Thoracic aorta (tissue), 2 donors: ENCODE measurements around the gene CEP131. TPM values are rescaled to one million over a fixed set of nuclear protein-coding genes. Genes with fewer than 3 reads are reported as not detected.

Experiments used
- ATAC-seq: fragments of 150-250 bp; one replicate; pipeline ENCODE4 v1.8.0; 2017; ENCODE audit warnings: low read depth; ENCODE audit not compliant: insufficient number of reproducible peaks, low FRiP score
- DNase-seq: peaks from one replicate; pipeline ENCODE4 v3.0.0-alpha.2; 2020; ENCODE audit warnings: low spot score
- H3K27ac ChIP-seq, 2 donors: fragments of 200-600 bp; sonication (generic); 1 replicate in 1 of 2; 2 replicates in 1 of 2; pipeline ENCODE4 v1.5.1; 2016; ENCODE audit warnings: mild to moderate bottlenecking in 2 of 2, moderate library complexity in 2 of 2
- H3K27me3 ChIP-seq: fragments of 200-600 bp; sonication (generic); replicated peaks from 2 replicates; pipeline ENCODE4 v1.6.0; 2016; ENCODE audit warnings: mild to moderate bottlenecking; ENCODE audit not compliant: insufficient read depth
- H3K36me3 ChIP-seq: fragments of 200-600 bp; sonication (generic); one replicate; pipeline ENCODE4 v1.5.1; 2016
- H3K4me1 ChIP-seq, 2 donors: fragments of 200-600 bp; sonication (generic); 1 replicate in 1 of 2; 2 replicates in 1 of 2; pipeline versions ENCODE4 v1.5.1 to v1.6.0; 2016; ENCODE audit warnings: low read depth in 2 of 2, mild to moderate bottlenecking in 1 of 2; ENCODE audit not compliant: control insufficient read depth in 1 of 2
- H3K4me3 ChIP-seq: fragments of 200-600 bp; sonication (generic); 2 replicates; pipeline ENCODE4 v1.5.1; 2016; ENCODE audit warnings: mild to moderate bottlenecking
- H3K9me3 ChIP-seq: fragments of 200-600 bp; sonication (generic); 2 replicates; pipeline ENCODE4 v1.5.1; 2016
- total RNA-seq, 2 donors: library from RNA; depleted of rRNA; stranded (reverse); fragments of >200 nt; gene quantifications; one replicate each; pipeline versions ENCODE4 v1.1.0 to v1.2.3, GENCODE V29; 2016
- TF ChIP-seq, protein P1 (sequence below): fragments of 200-600 bp; sonication (generic); IDR thresholded peaks from one replicate; pipeline ENCODE4 v1.5.1; 2019; ENCODE audit warnings: antibody characterized with exemption

The CEP131 gene
- total RNA-seq, 2 donors from 2014 or later = 5.8 to 11.4 TPM

DNA sequence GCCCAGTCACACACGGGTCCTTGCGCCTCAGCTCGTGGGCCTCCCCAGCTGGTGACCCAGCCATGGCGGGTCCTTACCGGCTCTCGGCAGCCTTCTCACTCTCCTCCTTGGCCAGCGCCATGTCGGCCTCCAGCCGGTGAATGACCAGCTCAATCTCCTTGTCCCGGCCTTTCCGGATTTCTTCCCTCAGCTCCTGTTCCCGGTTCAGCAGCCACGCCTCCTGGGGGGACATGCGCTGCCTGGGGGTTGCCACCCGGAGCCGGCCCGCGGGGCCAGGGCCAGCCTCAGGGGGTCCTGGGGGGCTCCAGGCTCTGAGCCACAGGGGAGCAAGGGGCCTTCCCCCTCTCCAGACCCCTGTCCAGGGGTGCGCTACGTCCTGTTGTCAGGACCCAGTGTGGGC, 31.6 kb downstream of the CEP131 start:
- H3K4me3 ChIP-seq = no peak overlapping the region
- no peaks in the 10 kb centered on the region for H3K27me3 ChIP-seq
- H3K27ac ChIP-seq = no peak overlapping the region
- no peak for DNase-seq
- H3K9me3 ChIP-seq = no peaks in the 10 kb centered on the region
- peaks cover 0 to 13% of the 10 kb centered on the region in 2 donors for H3K4me1 ChIP-seq
- peaks cover 2% of the 10 kb centered on the region for H3K36me3 ChIP-seq
- TF ChIP-seq, protein P1, sequence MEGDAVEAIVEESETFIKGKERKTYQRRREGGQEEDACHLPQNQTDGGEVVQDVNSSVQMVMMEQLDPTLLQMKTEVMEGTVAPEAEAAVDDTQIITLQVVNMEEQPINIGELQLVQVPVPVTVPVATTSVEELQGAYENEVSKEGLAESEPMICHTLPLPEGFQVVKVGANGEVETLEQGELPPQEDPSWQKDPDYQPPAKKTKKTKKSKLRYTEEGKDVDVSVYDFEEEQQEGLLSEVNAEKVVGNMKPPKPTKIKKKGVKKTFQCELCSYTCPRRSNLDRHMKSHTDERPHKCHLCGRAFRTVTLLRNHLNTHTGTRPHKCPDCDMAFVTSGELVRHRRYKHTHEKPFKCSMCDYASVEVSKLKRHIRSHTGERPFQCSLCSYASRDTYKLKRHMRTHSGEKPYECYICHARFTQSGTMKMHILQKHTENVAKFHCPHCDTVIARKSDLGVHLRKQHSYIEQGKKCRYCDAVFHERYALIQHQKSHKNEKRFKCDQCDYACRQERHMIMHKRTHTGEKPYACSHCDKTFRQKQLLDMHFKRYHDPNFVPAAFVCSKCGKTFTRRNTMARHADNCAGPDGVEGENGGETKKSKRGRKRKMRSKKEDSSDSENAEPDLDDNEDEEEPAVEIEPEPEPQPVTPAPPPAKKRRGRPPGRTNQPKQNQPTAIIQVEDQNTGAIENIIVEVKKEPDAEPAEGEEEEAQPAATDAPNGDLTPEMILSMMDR = no peak
- ATAC-seq = no peak

DNA sequence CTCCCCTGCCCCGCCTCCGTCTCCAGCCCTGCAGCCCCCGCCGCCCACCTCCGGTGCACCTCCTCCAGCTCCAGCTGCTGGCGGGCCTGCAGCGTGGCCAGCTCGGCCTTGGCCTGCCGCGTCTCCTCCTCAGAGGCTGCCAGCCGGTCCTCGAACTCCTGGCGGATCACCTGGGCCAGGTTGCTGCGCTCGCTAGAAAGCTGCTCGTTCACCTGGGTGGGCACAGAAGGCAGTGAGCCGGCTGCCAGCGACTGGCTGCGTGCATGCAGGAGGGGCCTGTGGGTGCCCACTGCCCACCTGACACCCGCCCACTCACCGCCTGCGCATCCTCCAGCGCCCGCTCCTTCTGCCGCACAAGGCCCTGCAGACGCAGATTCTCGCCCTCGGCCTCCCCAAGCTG, 32.2 kb downstream of the CEP131 start:
- H3K27ac ChIP-seq = no peak overlapping the region
- H3K27me3 ChIP-seq = no peaks in the 10 kb centered on the region
- no peaks in the 10 kb centered on the region for H3K9me3 ChIP-seq
- no peak overlapping the region for H3K4me3 ChIP-seq
- H3K36me3 ChIP-seq = peaks cover 2% of the 10 kb centered on the region
- H3K4me1 ChIP-seq = peaks cover 0 to 8% of the 10 kb centered on the region in 2 donors
- ATAC-seq (no peak), DNase-seq (no peak)
- TF ChIP-seq, protein P1 = no peak

DNA sequence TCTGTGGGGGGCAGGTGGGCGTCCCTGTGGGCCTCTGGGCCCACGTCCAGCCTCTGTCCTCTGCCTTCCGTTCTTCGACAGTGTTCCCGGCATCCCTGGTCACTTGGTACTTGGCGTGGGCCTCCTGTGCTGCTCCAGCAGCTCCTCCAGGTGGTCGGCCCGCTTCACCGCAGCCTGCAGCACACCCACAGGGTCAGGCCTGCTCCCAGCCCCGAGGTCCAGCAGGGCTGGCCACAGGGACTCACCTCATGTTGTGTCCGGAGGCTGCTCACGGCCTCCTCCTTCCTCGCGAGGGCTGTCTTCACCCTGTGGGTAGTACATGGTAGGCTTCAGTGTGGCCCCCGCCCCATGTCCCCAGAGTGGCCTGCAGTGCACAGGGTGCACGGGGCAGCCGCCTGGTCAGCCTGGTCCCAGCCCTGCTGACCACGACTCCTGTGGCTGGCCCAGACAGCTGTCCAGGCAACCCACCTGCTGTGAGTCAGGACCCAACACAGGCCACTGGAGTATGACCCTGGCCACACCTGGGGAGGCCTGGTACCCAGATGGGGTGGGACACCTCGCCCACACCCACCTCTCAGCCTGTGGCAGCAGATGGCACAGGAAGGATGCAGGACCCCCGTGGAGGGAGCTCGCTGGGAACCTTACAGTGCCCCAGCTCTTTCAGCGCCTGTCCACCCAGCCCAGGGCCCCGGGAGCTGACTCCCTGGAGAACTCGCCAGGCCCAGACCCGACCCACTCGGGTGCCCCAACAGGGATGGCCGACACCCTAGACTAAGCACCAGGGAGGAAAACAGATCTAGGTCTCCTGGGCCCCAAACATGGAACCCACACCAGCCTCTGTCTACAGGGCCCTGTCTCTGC, 32.9 kb downstream of the CEP131 start:
- no peak for DNase-seq
- TF ChIP-seq, protein P1 = no peak
- no peaks in the 10 kb centered on the region for H3K9me3 ChIP-seq
- no peaks in the 10 kb centered on the region for H3K27me3 ChIP-seq
- H3K4me3 ChIP-seq = no peak overlapping the region
- H3K27ac ChIP-seq = no peak overlapping the region
- H3K4me1 ChIP-seq = peaks cover 0 to 1% of the 10 kb centered on the region in 2 donors
- H3K36me3 ChIP-seq = peaks cover 2% of the 10 kb centered on the region
- no peak for ATAC-seq

DNA sequence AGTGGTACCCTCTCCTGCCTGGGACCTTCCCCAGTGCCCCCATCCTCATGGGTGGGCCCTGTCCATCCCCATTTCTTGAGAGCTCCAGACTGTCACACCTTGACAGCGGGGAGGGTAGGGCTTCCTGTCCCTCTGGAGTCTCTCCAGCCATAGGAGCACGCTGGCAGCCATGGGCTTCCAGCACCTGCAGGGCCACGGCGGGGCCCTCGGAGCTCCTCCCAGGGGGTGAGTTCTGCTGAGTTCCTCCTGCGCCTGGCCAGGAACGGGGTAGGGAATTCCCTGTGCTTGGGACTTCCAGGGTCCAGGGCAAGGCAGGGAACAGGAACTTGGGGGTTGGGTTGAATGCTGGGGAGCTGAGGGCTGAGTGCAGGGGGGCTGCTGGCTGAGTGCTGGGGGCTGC, 33.7 kb downstream of the CEP131 start:
- ATAC-seq = no peak
- TF ChIP-seq, protein P1 = no peak
- Histone ChIP-seq H3K4me1 (no peaks in the 10 kb centered on the region), H3K9me3 (no peaks in the 10 kb centered on the region), H3K27me3 (no peaks in the 10 kb centered on the region), H3K4me3 (no peak overlapping the region), H3K27ac (no peak overlapping the region), H3K36me3 (peaks cover 2% of the 10 kb centered on the region)
- DNase-seq = no peak

DNA sequence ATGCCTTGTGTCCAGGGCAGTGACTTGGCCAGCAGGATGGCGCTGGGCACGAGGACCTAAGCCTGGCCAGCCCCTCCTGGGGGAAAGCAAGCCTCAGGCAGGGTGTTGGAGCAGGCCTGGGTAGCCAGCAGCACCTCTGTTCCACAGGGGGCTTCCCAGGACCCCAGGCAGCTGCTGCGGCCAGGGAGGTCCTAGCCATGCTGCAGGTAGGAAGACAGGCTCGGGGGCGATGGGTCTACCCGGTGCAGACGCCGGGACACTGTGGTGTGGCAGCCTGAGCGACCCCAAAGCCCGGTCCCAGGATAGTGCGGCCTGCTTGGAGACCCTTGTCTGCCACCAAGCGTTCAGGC, 34.3 kb downstream of the CEP131 start:
- Histone ChIP-seq H3K4me3 (no peak overlapping the region), H3K36me3 (peaks cover 2% of the 10 kb centered on the region), H3K9me3 (no peaks in the 10 kb centered on the region), H3K27ac (no peak overlapping the region), H3K27me3 (no peaks in the 10 kb centered on the region), H3K4me1 (no peaks in the 10 kb centered on the region)
- no peak for DNase-seq
- ATAC-seq = no peak
- TF ChIP-seq, protein P1 = no peak
